SU-DHL-6 (cell line): ENCODE results near the gene MSH2.

Experiments
- CTCF ChIP-seq: fragments of 200-600 bp; sonication (generic); IDR thresholded peaks from one replicate; pipeline ENCODE4 v1.5.1; 2017; ENCODE audit warnings: antibody characterized with exemption, mild to moderate bottlenecking, low read length, moderate library complexity; ENCODE audit not compliant: insufficient read depth, poor library complexity, severe bottlenecking
- EZH2phosphoT487 ChIP-seq: fragments of 200-600 bp; sonication (generic), shearing (Covaris generic); conservative IDR thresholded peaks from 2 replicates; pipeline ENCODE4 v1.6.1; 2018; ENCODE audit warnings: mild to moderate bottlenecking, antibody characterized with exemption, low read length, moderate library complexity, mixed read lengths

- TF ChIP-seq CTCF (no peak), EZH2phosphoT487 (no peak)
Measured at GRCh38 chr2:47520302-47520630, 117.3 kb downstream of the MSH2 start.
